IMR-90 (cell line): ENCODE results near the gene TNFRSF9. TPM values are rescaled to one million over a fixed set of nuclear protein-coding genes. Genes with fewer than 3 reads are reported as not detected.

Source experiments
- ATAC-seq: fragments of 200-7000 bp; cut with Tn5 transposase; 2 replicates; pipeline ENCODE4 v1.9.1; 2020; ENCODE audit warnings: low read depth, mild to moderate bottlenecking, moderate library complexity
- BruUV-seq: library from RNA; stranded (reverse); fragments of 400-500 nt; replicated peaks from 2 replicates; lab custom pipeline; 2021; lab: Mats Ljungman, UMichigan
- CTCF ChIA-PET: fragments of 300-600 bp; formaldehyde crosslinking; extraction: SDS; loops from one replicate; lab custom pipeline; 2021; ENCODE audit warnings: antibody characterized with exemption; lab: Yijun Ruan, JAX
- POLR2A ChIA-PET: fragments of 300-600 bp; sonication (Branson Sonifier 250); formaldehyde crosslinking; loops from one replicate; lab custom pipeline; 2022; ENCODE audit warnings: antibody characterized with exemption; ENCODE audit not compliant: unreplicated experiment; lab: Charles Lee
- DNase-seq: peaks from one replicate; pipeline ENCODE4 v3.0.0; 2013
- H2AFZ ChIP-seq: replicated peaks from 2 replicates; pipeline ENCODE3; 2013; ENCODE audit warnings: low read length, mild to moderate bottlenecking; ENCODE audit not compliant: poor library complexity
- H2AK5ac ChIP-seq: 2 replicates; pipeline ENCODE4 v1.6.1; 2013; ENCODE audit warnings: low read depth, low read length, inconsistent platforms
- H2AK9ac ChIP-seq: replicated peaks from 2 replicates; pipeline ENCODE3; 2013; ENCODE audit warnings: mild to moderate bottlenecking, low read depth, low read length, moderate library complexity; ENCODE audit not compliant: poor library complexity
- H2BK120ac ChIP-seq: 2 replicates; pipeline ENCODE4 v1.6.1; 2013; ENCODE audit warnings: low read depth, low read length, inconsistent platforms
- H2BK15ac ChIP-seq: 3 replicates; pipeline ENCODE4 v1.6.1; 2013; ENCODE audit warnings: low read depth, low read length, inconsistent platforms
- H2BK20ac ChIP-seq: 2 replicates; pipeline ENCODE4 v1.6.1; 2013; ENCODE audit warnings: low read depth, mild to moderate bottlenecking, inconsistent platforms, low read length, moderate library complexity
- H2BK5ac ChIP-seq: 2 replicates; pipeline ENCODE4 v1.6.1; 2013; ENCODE audit warnings: mild to moderate bottlenecking, low read depth, low read length, inconsistent platforms; ENCODE audit not compliant: poor library complexity, severe bottlenecking
- H3K14ac ChIP-seq: replicated peaks from 2 replicates; pipeline ENCODE4 v1.6.1; 2013; ENCODE audit warnings: low read depth, low read length, inconsistent platforms
- H3K18ac ChIP-seq: 2 replicates; pipeline ENCODE4 v1.6.1; 2013; ENCODE audit warnings: low read depth, low read length, control low read depth
- H3K23ac ChIP-seq: 2 replicates; pipeline ENCODE4 v1.6.1; 2013; ENCODE audit warnings: low read depth, low read length, inconsistent platforms
- H3K27ac ChIP-seq: 2 replicates; pipeline ENCODE4 v1.5.1; 2013; ENCODE audit warnings: mild to moderate bottlenecking, control low read depth, low read length; ENCODE audit not compliant: insufficient read depth
- H3K27me3 ChIP-seq: 2 replicates; pipeline ENCODE4 v1.6.1; 2013; ENCODE audit warnings: low read length; ENCODE audit not compliant: control insufficient read depth, insufficient read depth
- H3K36me3 ChIP-seq: 2 replicates; pipeline ENCODE4 v1.6.1; 2013; ENCODE audit warnings: low read length, mixed read lengths; ENCODE audit not compliant: control insufficient read depth, insufficient read depth
- H3K4ac ChIP-seq: 2 replicates; pipeline ENCODE4 v1.6.1; 2013; ENCODE audit warnings: low read depth, low read length, inconsistent platforms
- H3K4me1 ChIP-seq: 2 replicates; pipeline ENCODE4 v1.6.1; 2013; ENCODE audit warnings: low read length, mixed read lengths; ENCODE audit not compliant: control insufficient read depth, insufficient read depth
- H3K4me2 ChIP-seq: 2 replicates; pipeline ENCODE4 v1.6.1; 2013; ENCODE audit warnings: low read depth, mild to moderate bottlenecking, control low read depth, low read length, moderate library complexity
- H3K4me3 ChIP-seq: 2 replicates; pipeline ENCODE4 v1.5.1; 2013; ENCODE audit warnings: low read depth, mild to moderate bottlenecking, control low read depth, low read length, moderate library complexity; ENCODE audit not compliant: insufficient read depth
- H3K56ac ChIP-seq: 2 replicates; pipeline ENCODE4 v1.6.1; 2013; ENCODE audit warnings: low read length, inconsistent platforms; ENCODE audit not compliant: insufficient read depth; ENCODE audit errors: extremely low read depth
- H3K79me1 ChIP-seq, 2 experiments: 2 replicates each; pipeline ENCODE4 v1.6.1; 2013; ENCODE audit warnings: low read length in 2 of 2, inconsistent platforms in 1 of 2, low read depth in 1 of 2
- H3K9ac ChIP-seq: 2 replicates; pipeline ENCODE4 v1.6.1; 2013; ENCODE audit warnings: low read depth, low read length, control low read depth
- H3K9me1 ChIP-seq: 2 replicates; pipeline ENCODE4 v1.6.1; 2013; ENCODE audit warnings: low read length, inconsistent platforms; ENCODE audit not compliant: insufficient read depth
- H3K9me3 ChIP-seq: 2 replicates; pipeline ENCODE4 v1.6.1; 2013; ENCODE audit warnings: low read length; ENCODE audit not compliant: control insufficient read depth, insufficient read depth
- H4K20me1 ChIP-seq: 2 replicates; pipeline ENCODE4 v1.6.1; 2013; ENCODE audit warnings: low read length, inconsistent platforms; ENCODE audit not compliant: insufficient read depth
- H4K5ac ChIP-seq: 2 replicates; pipeline ENCODE4 v1.6.1; 2013; ENCODE audit warnings: mild to moderate bottlenecking, low read depth, low read length, control low read depth
- H4K8ac ChIP-seq, 2 experiments: 2 replicates each; pipeline ENCODE4 v1.6.1; 2013; ENCODE audit warnings: low read depth in 2 of 2, low read length in 2 of 2, control low read depth in 1 of 2, inconsistent platforms in 1 of 2
- H4K91ac ChIP-seq: 2 replicates; pipeline ENCODE4 v1.6.1; 2013; ENCODE audit warnings: low read depth, low read length, inconsistent platforms; ENCODE audit not compliant: insufficient read depth
- BHLHE40 ChIP-seq: fragments of 150-350 bp; IDR thresholded peaks from 2 replicates; pipeline ENCODE4 v1.6.1; 2016; ENCODE audit warnings: mild to moderate bottlenecking, low read depth, low read length
- CEBPB ChIP-seq: IDR thresholded peaks from 2 replicates; pipeline ENCODE4 v1.6.1; 2012; ENCODE audit warnings: low read depth, low read length, improper control_type of control experiment
- CHD1 ChIP-seq: IDR thresholded peaks from 2 replicates; pipeline ENCODE4 v1.6.1; 2012; ENCODE audit warnings: low read depth, low read length, improper control_type of control experiment
- CTCF ChIP-seq: conservative IDR thresholded peaks from 2 replicates; pipeline ENCODE4 v1.5.1; 2012; ENCODE audit warnings: mild to moderate bottlenecking, low read depth, low read length, improper control_type of control experiment
- ELK1 ChIP-seq: fragments of 150-350 bp; IDR thresholded peaks from 2 replicates; pipeline ENCODE4 v1.6.1; 2016; ENCODE audit warnings: low read depth, mild to moderate bottlenecking, low read length, moderate library complexity, borderline replicate concordance
- FOS ChIP-seq: fragments of 150-350 bp; IDR thresholded peaks from 2 replicates; pipeline ENCODE4 v1.6.1; 2016; ENCODE audit warnings: low read depth, low read length
- MAFK ChIP-seq: IDR thresholded peaks from 2 replicates; pipeline ENCODE4 v1.6.1; 2012; ENCODE audit warnings: low read depth, low read length, improper control_type of control experiment
- MAZ ChIP-seq: IDR thresholded peaks from 2 replicates; pipeline ENCODE4 v1.6.1; 2012; ENCODE audit warnings: low read depth, mild to moderate bottlenecking, low read length, improper control_type of control experiment, moderate library complexity, borderline replicate concordance
- MXI1 ChIP-seq: IDR thresholded peaks from 2 replicates; pipeline ENCODE4 v1.6.1; 2012; ENCODE audit warnings: low read depth, mild to moderate bottlenecking, low read length, moderate library complexity, borderline replicate concordance
- NFE2L2 ChIP-seq: fragments of 150-350 bp; IDR thresholded peaks from 2 replicates; pipeline ENCODE4 v1.6.1; 2016; ENCODE audit warnings: low read depth, mild to moderate bottlenecking, low read length
- POLR2A ChIP-seq: IDR thresholded peaks from 2 replicates; pipeline ENCODE4 v1.6.1; 2012; ENCODE audit warnings: mild to moderate bottlenecking, low read depth, low read length
- RAD21 ChIP-seq: IDR thresholded peaks from 2 replicates; pipeline ENCODE4 v1.6.1; 2012; ENCODE audit warnings: low read length, improper control_type of control experiment
- RCOR1 ChIP-seq: IDR thresholded peaks from 2 replicates; pipeline ENCODE4 v1.6.1; 2012; ENCODE audit warnings: mild to moderate bottlenecking, low read length, improper control_type of control experiment; ENCODE audit not compliant: insufficient replicate concordance
- RFX5 ChIP-seq: IDR thresholded peaks from 2 replicates; pipeline ENCODE4 v1.8.0; 2012; ENCODE audit warnings: low read depth, mild to moderate bottlenecking, low read length, moderate library complexity
- SMC3 ChIP-seq: fragments of 150-350 bp; IDR thresholded peaks from 2 replicates; pipeline ENCODE4 v1.6.1; 2016; ENCODE audit warnings: low read depth, mild to moderate bottlenecking, antibody characterized with exemption, low read length, moderate library complexity
- USF2 ChIP-seq: fragments of 150-350 bp; IDR thresholded peaks from 2 replicates; pipeline ENCODE4 v1.6.1; 2017; ENCODE audit warnings: mild to moderate bottlenecking, antibody characterized with exemption, low read length, low read depth
- WGBS, 2 experiments: methylation state at CpG; one replicate each; pipeline versions ENCODE4 v1.1.5 to v1.1.7; 2013; ENCODE audit warnings: missing lambda C conversion rate in 2 of 2; ENCODE audit not compliant: insufficient read length in 1 of 2; ENCODE audit errors: extremely low coverage in 2 of 2; 5-methylcytosine and 5-hydroxymethylcytosine counted together
- dilution Hi-C: fragments of 300-500 bp; cut with HindIII; formaldehyde crosslinking; loops from one replicate; pipeline ENCODE4 v1.14.3; 2018; ENCODE audit warnings: low sequenced_read_pairs; ENCODE audit not compliant: unreplicated experiment
- in situ Hi-C: fragments of 300-500 bp; cut with MboI; formaldehyde crosslinking; loops from 3 replicates; pipeline ENCODE4 v1.14.3; 2019; ENCODE audit warnings: low sequenced_read_pairs, inconsistent platforms, mixed read lengths
- intact Hi-C: fragments of 100-400 bp; cut with micrococcal nuclease; formaldehyde crosslinking; loops from 2 replicates; pipeline ENCODE4 v1.10.0; 2022
- polyA plus RNA-seq, 3 experiments: library from polyadenylated mRNA; depleted of rRNA; stranded (reverse); fragments of >200 nt; gene quantifications; 2 replicates each; pipeline ENCODE4 v1.2.3, GENCODE V29; 2012; ENCODE audit warnings: low replicate concordance in 1 of 3
- total RNA-seq: library from RNA; depleted of rRNA; stranded (reverse); fragments of >200 nt; gene quantifications from 2 replicates; pipeline ENCODE4 v1.2.3, GENCODE V29; 2012

TNFRSF9 gene
- total and polyA plus RNA-seq, 2 of the 4 experiments (the other 2 are of a cell fraction): 0.43 to 0.72 TPM

GRCh38 chr1:7919880-7920279, 20.8 kb downstream of the TNFRSF9 start:
- Histone ChIP-seq H3K18ac (no peak overlapping the region), H2BK15ac (no peak overlapping the region), H3K4ac (no peak overlapping the region), H3K79me1 (no peaks in the 10 kb centered on the region), H3K27ac (no peak overlapping the region), H2BK120ac (no peak overlapping the region), H3K27me3 (peaks cover 3% of the 10 kb centered on the region), H2AFZ (no peak overlapping the region), H4K8ac (no peak overlapping the region), H4K5ac (no peak overlapping the region), H4K91ac (no peak overlapping the region), H2AK5ac (no peak overlapping the region), H2BK5ac (no peak overlapping the region), H3K9me1 (no peaks in the 10 kb centered on the region), H3K9ac (no peak overlapping the region), H3K9me3 (no peaks in the 10 kb centered on the region), H3K4me1 (no peaks in the 10 kb centered on the region; the same call in 1 of the 2 replicates), H3K36me3 (no peaks in the 10 kb centered on the region), H2BK20ac (peak overlapping the region; percentile 23; the same call in 1 of the 2 replicates), H3K14ac (no peak overlapping the region), H3K56ac (no peak overlapping the region), H4K20me1 (no peaks in the 10 kb centered on the region), H3K4me3 (no peak overlapping the region), H3K23ac (no peak overlapping the region), H3K4me2 (no peak overlapping the region), H2AK9ac (no peak overlapping the region)
- intact Hi-C loops: no loop called here
- ChIA-PET CTCF (interaction anchor here (1.2 kb wide), 1 partner anchor 167 kb away, joined by 5 read pairs; no protein-coding TSS in a partner anchor), POLR2A (interaction anchor here (0.7 kb wide), 1 partner anchor 607 kb away, joined by 3 read pairs; no protein-coding TSS in a partner anchor)
- no TSS peak for BruUV-seq
- dilution Hi-C loops: no loop called here
- ATAC-seq (no peak), DNase-seq (no peak)
- WGBS, 2 experiments: no CpG with 5 or more reads among the region's 5 CpGs
- in situ Hi-C loops: no loop called here
- no peak for TF ChIP-seq POLR2A
- no peak for TF ChIP-seq RCOR1
- no peak for TF ChIP-seq MAZ
- no peak for TF ChIP-seq ELK1
- TF ChIP-seq NFE2L2: no peak
- no peak for TF ChIP-seq RAD21
- TF ChIP-seq MAFK: no peak
- no peak for TF ChIP-seq CHD1
- no peak for TF ChIP-seq CTCF
- TF ChIP-seq RFX5: no peak
- TF ChIP-seq BHLHE40: no peak
- no peak for TF ChIP-seq MXI1
- no peak for TF ChIP-seq CEBPB
- no peak for TF ChIP-seq USF2
- no peak for TF ChIP-seq SMC3
- no peak for TF ChIP-seq FOS
